A673 (cell line): ENCODE data around the gene GPHA2.

Experiments used
- EZH2 ChIP-seq: fragments of 200-600 bp; sonication (generic); IDR thresholded peaks from 2 replicates; pipeline ENCODE4 v1.6.1; 2017; ENCODE audit warnings: borderline replicate concordance, low read depth, mild to moderate bottlenecking, mixed read lengths, antibody characterized with exemption, low read length; ENCODE audit not compliant: poor library complexity, severe bottlenecking
- TF ChIP-seq, protein P1 (sequence below): fragments of 300-800, 200-600 bp; sonication (generic); conservative IDR thresholded peaks from 2 replicates; pipeline ENCODE4 v1.5.1; 2017; ENCODE audit warnings: low read depth, mild to moderate bottlenecking, antibody characterized with exemption, low read length, moderate library complexity, mixed read lengths

DNA sequence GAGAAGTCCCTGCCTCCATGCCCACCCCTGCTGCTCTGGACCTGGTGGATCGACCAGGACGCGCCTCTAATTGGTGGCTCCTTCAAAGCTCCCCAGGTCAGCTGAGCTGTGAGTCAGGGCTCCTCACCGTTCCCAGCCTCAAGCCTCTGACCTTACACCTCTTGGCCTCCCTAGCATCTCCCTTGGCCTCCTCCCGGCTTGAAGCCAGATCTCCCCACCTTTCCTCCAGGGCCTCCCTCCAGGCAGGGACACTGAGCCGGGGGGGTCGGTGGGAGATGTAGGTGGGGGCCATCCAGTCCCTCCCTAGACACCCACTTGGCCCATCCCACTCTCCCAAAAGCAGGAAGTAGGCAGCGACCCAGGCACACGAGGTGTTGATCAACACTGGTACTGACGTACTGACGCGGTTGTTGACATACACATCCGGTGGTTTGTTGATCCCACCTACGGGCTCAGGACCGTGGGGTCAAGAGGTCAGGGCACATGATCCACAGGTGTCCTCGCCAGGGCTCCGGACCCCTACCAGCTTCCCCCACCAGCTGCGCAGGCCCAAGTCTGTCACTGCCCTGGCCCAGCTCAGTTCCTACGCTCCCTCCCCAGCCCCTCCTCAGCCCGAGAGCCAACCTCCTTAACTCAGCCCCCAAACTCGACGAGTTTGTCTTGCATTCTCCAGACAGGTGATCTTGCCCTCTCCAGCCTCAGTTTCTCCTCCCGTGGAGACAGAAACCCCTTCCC, 19.5 kb downstream of the GPHA2 start:
- TF ChIP-seq EZH2, result no peak
- TF ChIP-seq, protein P1, sequence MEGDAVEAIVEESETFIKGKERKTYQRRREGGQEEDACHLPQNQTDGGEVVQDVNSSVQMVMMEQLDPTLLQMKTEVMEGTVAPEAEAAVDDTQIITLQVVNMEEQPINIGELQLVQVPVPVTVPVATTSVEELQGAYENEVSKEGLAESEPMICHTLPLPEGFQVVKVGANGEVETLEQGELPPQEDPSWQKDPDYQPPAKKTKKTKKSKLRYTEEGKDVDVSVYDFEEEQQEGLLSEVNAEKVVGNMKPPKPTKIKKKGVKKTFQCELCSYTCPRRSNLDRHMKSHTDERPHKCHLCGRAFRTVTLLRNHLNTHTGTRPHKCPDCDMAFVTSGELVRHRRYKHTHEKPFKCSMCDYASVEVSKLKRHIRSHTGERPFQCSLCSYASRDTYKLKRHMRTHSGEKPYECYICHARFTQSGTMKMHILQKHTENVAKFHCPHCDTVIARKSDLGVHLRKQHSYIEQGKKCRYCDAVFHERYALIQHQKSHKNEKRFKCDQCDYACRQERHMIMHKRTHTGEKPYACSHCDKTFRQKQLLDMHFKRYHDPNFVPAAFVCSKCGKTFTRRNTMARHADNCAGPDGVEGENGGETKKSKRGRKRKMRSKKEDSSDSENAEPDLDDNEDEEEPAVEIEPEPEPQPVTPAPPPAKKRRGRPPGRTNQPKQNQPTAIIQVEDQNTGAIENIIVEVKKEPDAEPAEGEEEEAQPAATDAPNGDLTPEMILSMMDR, result no peak
